PFSK-1 (cell line): Measurements from ENCODE around the gene TMEM242.

Source experiments
- POLR2AphosphoS5 ChIP-seq: IDR thresholded peaks from 2 replicates; pipeline ENCODE4 v1.6.1; 2012; ENCODE audit warnings: low read depth, mild to moderate bottlenecking, control low read depth, low read length, moderate library complexity
- SIN3A ChIP-seq: IDR thresholded peaks from 2 replicates; pipeline ENCODE4 v1.6.1; 2012; ENCODE audit warnings: mild to moderate bottlenecking, low read length, moderate library complexity, borderline replicate concordance; ENCODE audit not compliant: insufficient read depth
- TAF1 ChIP-seq: IDR thresholded peaks from 2 replicates; pipeline ENCODE4 v1.6.1; 2012; ENCODE audit warnings: low read length, control low read depth, borderline replicate concordance; ENCODE audit not compliant: insufficient read depth
- TF ChIP-seq, protein P1 (sequence below), 2 experiments: IDR thresholded peaks; 2 replicates each; pipeline versions ENCODE4 v1.6.1 to v1.8.0; 2011 to 2012; ENCODE audit warnings: low read depth in 2 of 2, low read length in 2 of 2, control low read depth in 1 of 2, inconsistent platforms in 1 of 2, mild to moderate bottlenecking in 1 of 2, moderate library complexity in 1 of 2; ENCODE audit not compliant: insufficient read depth in 1 of 2

DNA sequence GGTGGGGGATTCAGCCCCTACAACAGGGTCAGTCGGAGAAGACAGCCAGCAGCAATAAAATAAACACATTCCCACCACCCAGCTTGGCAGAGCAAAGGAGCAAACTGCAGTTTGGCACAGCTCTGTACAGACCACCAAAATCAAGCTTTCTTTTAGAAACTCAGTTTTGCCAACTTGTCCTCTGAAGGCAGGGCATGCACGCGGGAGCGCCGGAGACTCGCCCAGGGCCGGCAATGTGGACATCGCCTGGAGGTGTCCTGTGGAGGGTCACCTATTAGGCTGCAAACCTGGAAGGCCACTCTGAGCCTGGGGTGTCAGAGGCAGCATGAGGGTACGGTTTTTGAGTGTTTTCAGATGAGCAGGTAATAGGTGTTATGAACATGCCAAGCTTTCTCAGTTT lies 34.7 kb downstream of the TMEM242 start:
- TF ChIP-seq POLR2AphosphoS5 (no peak), SIN3A (no peak), TAF1 (no peak)
- TF ChIP-seq, protein P1, sequence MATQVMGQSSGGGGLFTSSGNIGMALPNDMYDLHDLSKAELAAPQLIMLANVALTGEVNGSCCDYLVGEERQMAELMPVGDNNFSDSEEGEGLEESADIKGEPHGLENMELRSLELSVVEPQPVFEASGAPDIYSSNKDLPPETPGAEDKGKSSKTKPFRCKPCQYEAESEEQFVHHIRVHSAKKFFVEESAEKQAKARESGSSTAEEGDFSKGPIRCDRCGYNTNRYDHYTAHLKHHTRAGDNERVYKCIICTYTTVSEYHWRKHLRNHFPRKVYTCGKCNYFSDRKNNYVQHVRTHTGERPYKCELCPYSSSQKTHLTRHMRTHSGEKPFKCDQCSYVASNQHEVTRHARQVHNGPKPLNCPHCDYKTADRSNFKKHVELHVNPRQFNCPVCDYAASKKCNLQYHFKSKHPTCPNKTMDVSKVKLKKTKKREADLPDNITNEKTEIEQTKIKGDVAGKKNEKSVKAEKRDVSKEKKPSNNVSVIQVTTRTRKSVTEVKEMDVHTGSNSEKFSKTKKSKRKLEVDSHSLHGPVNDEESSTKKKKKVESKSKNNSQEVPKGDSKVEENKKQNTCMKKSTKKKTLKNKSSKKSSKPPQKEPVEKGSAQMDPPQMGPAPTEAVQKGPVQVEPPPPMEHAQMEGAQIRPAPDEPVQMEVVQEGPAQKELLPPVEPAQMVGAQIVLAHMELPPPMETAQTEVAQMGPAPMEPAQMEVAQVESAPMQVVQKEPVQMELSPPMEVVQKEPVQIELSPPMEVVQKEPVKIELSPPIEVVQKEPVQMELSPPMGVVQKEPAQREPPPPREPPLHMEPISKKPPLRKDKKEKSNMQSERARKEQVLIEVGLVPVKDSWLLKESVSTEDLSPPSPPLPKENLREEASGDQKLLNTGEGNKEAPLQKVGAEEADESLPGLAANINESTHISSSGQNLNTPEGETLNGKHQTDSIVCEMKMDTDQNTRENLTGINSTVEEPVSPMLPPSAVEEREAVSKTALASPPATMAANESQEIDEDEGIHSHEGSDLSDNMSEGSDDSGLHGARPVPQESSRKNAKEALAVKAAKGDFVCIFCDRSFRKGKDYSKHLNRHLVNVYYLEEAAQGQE (IDR thresholded peaks at IDR 0.05; ENCODE audit: insufficient read depth in 1 of 2, low read depth in 2 of 2, low read length in 2 of 2), result no peak
